Ramos (cell line): Measurements from ENCODE around the gene ERBB4.
"Not testable (repeated sequence)": the region's sequence is repeated elsewhere in the genome, so short reads cannot be mapped to it uniquely, and the experiment has no call there.

Source experiments
- in situ Hi-C: fragments of 300-500 bp; cut with MboI; formaldehyde crosslinking; loops from one replicate; pipeline ENCODE4 v1.14.3; 2022; ENCODE audit warnings: low sequenced_read_pairs; ENCODE audit not compliant: unreplicated experiment

Gene ERBB4

DNA sequence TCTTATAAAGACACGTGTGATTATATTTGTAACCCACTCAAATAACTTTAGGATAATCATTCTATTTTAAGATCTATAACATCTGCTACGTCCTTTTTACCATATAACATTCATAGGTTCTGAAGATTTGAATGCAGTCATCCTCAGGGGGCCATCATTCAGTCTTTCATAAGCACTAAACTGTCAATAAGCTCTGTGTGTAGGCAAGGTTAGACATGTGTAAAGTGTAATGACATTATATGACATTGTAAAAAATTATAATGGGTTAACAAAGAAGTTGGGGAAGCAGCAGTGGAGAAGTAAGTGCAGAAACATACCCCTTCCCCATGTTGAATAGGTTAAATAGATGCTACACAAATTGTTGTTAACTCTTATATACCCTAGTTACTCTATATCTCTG is 845.9 kb downstream of the ERBB4 start:
- in situ Hi-C loops, result no loop called here

DNA sequence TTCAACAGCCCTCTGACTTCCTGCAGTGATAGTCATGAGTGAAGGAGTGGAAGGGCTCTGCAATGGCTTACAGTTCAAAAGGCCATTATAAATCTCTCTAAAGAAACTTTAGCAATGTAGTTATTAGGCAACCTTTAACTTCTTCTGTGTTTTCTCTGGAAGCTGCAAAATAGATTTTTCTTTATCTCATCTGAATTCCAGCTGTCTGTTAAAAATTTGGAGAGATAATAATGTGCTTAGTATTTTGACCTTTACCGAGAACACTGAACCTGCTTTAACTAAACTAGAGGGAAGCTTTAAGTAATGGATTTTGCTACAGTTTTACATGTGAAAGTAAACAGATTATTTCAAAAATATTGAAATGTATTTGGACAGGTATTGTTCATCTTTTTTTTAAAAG is 847.9 kb downstream of the ERBB4 start:
- in situ Hi-C loops, result no loop called here

DNA sequence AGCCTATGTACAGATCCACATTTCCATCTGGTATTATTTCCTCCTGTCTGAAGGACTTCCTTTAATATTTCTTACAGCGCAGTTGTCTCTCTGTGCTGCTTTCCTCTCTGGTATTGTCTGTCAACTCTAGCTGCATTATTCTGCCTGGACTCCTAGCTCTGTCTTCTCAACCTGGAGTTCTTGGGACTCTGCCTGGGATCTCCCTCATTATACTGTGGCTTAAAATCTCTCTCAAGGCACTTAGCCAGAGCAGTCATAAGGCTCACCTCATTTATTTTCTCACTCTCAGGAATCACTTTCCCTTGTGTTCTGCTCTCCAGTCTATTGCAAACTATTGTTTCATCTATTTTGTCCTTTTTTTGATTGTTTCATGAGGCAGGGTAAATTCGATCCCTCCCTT is 850.4 kb downstream of the ERBB4 start:
- in situ Hi-C loops, result no loop called here

DNA sequence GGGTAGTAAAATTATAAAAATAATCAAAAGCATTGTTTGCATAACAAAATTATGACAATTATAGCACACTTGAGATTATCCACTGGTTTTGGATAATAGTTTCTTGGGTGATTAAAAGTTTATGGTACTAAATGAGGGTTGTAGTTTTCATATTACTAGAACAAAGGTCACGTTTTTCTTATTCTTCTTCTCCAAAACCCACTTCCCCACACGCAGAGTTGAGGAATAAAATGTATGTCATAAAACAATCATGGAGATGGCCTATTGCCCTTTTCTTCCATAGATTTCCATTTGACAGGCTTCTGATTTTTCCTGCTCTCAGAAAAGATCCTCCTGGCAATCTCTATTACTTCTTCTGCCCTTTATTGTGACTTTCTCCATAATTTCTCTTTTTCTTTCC is 863.9 kb downstream of the ERBB4 start:
- in situ Hi-C loops, result no loop called here

DNA sequence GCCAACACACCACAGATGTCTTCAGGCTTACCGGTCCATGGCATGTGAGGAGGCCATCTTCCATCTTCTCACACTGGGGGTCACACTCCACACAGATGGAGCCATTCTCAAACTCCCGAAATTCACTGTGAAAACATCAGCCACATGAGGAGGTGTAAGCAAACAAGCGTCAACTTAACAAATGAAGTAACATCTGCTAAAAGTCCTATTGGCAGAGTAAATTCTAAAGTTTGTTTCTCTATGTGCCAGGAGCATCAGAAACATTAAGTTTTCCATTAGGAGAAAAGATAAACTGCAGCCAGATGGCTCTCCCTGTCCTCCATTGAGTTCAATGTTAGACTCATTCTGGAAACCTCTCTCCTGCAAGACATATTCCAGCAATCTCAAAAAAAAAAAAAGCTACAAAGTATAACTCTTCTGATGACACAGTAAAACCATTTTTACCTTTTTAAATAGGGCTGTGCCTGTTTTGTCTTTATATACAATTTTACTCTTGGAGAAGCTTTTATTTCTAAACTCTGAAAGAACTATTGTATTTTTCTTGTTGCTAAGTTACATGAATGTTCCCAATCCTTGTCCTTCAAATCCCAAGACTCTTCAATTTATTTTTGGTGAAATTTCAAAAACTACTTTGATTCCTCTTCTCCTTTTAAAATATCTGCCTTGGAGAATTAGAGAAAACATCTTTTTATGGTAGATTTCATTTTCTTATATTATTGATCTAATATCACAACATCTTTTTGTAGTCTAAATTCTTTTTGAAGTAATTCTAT is 865.3 kb downstream of the ERBB4 start:
- in situ Hi-C loops, result no loop called here

DNA sequence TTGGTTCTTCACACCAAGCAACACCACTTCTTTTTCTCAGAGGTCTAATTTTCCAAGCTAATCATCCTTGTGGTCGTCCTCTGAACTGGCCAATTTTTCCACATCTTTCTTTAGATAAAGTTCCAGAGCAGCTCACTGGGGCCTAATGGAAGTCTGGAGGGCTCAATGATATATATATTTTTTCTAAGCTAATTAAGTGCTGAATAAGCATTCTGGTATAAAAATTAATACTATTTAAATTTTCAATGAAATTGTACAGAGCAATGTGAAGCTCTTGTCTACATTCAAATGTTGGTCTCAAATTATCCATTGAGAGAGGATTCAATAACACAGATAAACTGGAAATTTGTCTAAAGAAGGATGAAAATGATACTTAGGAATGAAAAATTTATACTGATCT is 866.6 kb downstream of the ERBB4 start:
- in situ Hi-C loops, result no loop called here

DNA sequence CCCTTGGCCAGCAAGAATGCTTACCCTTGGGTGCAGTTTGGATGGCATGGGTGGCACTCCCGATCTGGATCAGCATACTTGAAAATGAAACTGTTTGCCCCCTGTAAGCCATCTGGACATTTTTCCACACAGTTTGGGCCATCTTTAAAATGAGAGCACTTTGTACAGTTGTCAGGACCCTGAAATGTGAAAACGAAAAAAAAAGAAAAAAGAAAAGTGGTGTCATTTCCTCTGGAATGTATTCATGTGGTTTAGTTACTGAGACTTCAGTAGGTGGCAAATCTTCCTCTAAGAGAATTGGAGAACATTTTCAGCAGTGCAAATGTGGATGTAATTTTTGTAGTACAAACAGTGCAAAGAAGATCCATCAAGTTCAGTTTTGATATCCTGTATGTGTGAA is 873.3 kb downstream of the ERBB4 start:
- in situ Hi-C loops, result no loop called here

DNA sequence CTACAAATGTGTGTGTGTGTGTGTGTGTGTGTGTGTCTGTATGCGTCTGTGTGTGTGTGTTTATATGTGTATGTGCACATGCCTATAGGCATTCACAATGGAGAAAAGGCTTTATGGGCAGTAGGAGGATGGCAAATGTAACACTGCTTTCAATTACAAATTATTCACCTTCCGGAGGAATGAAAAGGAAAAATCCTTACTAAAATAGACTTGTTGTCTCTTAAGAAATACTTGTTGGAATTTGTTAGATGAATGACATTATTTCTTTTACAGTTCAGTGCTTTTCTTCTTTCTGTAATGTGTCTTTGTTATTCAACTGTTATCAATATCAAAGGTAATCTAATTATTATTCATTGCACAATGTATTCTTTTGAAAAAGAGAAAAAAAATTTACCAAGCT is 874.3 kb downstream of the ERBB4 start:
- in situ Hi-C loops, result no loop called here

DNA sequence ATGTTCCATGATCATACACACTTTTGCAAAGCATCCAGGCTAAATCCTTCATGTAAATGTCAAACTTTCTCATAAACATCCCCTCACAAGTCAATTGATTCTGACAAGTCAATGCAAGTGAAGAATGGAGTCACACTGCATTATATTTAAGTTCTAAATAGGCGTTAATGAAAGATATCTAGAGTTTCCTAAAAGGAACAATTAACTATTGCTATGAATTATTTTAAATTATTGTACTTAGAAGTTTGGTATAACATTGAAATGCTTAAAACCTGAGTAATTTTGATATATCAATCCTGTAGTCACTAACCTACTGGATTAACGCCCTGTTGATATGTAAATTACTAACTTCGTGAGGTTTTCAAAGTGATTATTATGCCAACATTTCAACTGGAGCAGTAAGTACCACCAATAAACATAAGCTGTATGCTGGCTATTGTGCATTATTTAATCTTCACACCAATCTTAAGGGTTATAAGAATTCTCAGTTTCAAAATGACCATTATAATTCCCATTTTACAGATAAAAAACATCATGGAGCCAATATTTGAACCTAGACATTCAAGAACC is 884.3 kb downstream of the ERBB4 start:
- in situ Hi-C loops, result no loop called here

DNA sequence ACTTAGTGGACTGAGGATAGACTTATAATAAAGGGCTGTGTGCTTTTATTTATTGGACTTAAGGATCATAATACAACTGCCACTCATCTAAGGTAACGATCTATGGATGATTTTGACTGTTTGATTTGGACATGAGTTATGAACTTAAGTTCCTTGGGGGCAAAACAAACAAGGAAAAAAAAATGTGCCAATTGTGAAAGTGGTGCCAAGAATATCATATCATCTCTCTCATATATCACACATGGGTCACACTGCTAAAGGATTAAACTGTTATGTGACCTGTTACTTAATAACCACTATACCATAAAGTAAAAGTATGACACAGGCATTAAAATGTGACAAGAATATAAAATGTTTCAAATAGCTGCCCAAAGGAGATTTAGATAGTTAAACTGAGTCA is 886.3 kb downstream of the ERBB4 start:
- in situ Hi-C loops, result no loop called here

DNA sequence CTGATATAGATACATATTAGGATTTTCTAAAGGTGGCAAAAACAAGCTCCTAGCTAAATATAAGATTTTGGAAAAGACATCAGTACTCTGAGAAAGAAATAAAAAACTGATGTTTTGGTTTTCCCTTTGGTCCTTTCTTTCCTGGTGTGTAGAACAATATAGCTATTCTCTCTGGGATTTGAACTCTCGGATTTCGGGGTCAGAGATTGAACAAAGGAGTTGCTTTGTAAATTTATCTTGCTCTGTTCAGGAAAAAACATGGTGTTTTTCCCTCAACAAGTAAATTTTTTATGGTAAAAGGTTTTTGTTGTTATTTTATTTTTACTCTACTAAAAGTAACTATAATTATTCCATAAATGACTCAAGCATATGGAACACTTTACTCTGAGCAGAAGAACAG is 889.3 kb downstream of the ERBB4 start:
- in situ Hi-C loops, result no loop called here

DNA sequence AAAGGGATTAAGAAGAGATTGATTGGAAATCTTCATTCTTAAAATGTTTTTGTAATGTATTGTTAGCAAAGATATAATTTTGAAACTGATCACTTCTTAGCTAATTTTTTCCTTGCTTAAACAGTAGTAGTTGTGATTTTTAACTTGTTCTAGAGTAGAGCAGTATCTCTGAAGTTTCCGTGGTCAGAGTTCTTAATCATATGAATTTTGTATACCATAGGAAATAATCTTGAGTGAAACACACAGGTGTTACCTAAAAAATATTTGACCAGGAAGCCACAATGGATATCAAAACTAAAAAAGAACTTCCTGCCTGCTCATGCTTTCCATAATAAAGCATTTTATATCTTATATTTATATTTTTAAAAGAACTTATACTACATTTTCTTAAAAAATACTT is 907.1 kb downstream of the ERBB4 start:
- in situ Hi-C loops, result no loop called here

DNA sequence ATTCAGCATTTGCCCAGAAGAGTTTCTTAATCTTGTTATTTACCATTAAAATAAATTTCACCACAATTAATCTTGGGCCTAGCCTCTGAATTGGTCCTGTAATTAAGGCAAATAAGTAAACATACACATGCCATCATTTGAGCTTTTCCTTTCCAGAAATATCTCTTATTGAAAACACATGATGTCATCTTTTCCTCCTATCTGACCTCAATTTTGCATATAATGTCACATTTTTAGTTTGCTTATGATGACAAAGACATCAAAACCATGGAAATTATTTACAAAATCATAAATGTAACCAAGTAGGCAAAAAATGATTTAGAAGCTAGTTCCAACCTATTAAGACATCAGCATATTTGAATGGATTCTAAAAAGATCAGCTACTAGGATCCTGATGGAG is 915.5 kb downstream of the ERBB4 start:
- in situ Hi-C loops, result no loop called here

DNA sequence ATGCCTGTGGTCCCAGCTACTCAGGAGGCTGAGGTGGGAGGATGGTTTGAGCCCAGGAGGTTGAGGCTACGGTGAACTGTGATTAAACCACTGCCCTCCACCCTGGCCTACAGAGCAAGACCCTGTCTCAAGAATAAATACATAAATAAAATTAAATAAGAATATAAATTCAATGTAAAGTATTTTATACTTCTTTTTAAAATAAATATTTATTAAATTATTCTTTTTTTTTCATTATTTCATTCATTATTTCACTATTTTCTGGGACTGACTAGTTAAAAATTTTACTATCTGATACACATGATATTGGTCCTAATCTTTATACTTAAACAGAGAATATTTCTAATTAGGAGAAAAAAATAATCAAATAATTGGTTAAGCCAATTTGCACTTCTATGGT is 917.6 kb downstream of the ERBB4 start:
- in situ Hi-C loops, result no loop called here

DNA sequence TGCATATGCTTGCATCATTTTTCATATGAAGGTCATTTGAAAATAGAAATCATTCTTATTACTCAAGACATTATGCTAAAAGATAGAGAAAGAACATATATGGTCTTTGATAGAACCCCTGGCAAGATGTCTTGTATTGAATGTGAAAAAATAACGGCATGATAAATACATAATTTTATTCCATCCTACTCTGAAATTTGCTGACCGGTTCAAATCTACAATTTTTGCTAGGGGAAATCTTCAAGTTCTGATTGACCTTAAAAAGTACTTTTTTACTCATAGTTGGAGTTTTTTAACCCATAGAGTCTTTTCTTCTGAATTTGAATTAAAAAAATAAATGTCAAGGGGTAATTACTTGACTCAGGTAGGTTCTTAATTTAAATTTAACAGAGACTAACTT is 920.8 kb downstream of the ERBB4 start:
- in situ Hi-C loops, result no loop called here

DNA sequence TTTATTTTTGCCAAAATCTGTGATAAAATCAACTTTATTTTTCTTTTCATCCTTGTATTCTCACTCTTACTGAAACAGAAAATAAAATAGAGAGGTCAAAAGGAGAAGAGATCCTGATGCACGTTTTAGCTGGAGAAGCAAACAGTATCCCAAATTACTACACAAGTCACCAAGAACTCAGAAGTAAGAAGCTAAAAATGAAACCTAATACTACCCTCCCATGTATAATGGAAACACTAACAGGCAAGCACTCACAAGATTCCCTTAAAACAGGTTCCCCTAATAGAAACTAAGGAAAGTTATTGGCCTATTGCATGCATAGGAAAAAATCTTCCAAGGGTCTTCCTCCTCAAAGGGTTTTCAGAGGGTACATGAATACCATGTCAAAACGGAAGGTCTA is 927.0 kb downstream of the ERBB4 start:
- in situ Hi-C loops, result no loop called here

DNA sequence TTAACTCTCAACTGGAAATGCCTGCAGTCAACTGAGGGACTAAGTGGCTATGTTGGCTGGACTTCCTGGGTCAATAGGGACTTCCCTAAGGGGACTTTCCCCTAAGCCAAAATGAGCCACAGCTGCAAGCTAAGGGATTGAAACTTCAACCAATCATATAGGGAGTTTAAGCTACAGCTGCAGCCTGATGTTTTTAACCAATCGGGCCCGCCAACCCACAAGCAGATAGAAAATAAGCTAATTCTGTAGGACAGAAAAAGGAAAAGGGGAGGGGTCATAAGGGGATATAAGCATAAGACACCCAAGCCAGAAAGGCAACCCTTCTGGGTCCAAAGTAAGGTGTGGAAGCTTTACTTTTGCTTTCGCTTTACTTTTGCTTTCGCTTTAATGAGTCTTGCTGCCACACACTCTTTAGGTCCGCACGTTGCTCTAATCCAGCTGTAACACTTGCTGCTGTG is 927.5 kb downstream of the ERBB4 start:
- in situ Hi-C loops, result no loop called here

DNA sequence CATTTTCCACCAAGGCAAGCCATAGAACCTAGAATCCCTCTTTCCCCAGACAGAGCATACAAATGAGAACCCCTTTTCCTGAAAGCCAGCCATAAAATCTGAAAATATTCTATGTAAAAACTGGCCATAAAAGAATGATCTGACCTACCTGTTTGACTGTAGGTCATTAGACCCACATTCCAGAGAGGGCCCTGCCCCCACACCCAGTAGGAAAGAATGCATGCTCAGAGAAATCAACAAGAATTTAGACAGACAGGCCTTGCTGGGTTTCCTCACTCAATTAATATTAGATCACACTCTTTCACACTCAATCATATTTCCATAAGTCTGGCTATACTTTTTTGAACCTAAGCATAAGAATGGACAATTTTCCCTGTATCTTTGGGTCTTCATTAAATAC is 929.5 kb downstream of the ERBB4 start:
- in situ Hi-C loops, result no loop called here

DNA sequence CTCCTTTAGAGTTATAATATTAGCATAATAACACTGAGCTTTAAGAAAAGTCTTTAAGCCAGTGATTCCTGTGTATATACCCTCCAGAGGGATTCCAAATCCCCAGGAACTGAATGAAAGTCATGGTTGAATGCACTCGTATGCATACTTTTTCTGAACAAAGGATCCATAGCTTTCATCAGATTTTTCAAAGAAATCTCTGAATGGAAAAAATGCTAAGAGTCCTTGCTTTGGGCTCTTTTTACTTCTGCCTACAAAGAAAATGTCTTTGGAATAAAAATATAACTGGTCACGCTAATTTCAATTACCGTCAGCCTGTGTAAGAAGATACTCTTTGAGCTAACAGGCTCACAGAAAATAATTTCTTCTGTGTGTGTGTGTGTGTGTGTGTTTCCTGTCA is 939.5 kb downstream of the ERBB4 start:
- in situ Hi-C loops, result no loop called here

DNA sequence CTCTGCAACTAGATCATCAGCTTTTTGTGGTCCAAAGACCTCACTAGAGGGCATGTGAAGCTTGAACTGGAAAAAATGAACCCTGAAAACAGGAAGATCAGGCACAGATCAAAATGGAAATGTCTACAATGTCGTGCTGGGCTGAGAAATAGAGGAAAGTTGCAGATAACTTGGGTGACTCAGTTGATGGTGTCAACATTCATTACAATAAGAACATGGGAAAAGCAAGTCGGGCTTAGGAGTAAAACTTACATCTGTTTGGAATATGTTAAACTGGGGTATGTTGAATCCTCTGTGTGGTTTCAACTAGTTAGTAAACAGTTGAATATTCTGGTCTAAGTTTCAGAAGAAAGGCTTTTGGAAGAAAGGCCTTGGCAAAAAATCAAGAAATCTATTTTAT is 940.4 kb downstream of the ERBB4 start:
- in situ Hi-C loops, result no loop called here

DNA sequence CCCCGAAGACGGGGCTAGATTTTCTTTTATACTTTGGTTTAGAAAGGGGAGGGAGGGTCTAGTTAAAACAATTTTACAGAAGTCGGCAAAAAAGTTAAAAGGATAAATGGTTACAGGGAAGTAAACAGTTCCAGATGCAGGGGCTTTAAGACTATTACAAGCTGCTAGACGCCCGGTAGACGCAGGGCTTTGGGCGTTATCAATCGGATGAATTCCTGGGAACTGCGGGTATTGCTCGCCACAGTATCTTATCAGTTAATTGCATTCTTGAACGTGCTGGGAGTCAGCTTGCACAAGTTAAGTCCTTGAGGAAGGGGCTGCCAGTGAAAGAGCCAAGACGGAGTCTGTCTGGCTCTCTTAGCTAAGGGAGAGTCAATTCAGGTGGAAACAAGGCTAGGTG is 946.6 kb downstream of the ERBB4 start:
- in situ Hi-C loops, result not testable (repeated sequence)

DNA sequence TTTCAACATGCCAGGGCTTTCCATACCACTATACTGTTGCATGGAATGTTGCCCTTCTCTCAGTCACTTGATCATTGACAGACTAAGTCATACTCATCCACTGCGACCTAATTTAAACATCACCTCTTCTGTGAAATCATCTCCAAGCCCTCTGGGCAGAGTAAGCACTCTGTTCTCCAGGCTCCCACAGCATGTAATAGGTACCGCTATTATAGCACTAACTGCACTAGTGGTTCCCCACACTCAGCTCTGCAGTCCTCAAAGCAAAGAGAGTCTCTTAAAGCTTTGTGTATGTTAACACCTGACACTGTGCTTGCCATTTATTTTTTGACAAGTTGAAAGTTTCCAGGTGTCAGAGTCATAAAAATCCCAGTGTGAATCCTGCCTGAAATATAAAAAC is 947.2 kb downstream of the ERBB4 start:
- in situ Hi-C loops, result no loop called here
